ENCODE results near the gene CSNK1D. TPM values are rescaled to one million over a fixed set of nuclear protein-coding genes. Genes with fewer than 3 reads are reported as not detected.
A peak's percentile ranks its signal among the peaks of the same experiment; 100 is the strongest.

The CSNK1D gene
- total and polyA plus RNA-seq, 8 donors, result 55.9 to 180 (median 89.1) TPM

DNA sequence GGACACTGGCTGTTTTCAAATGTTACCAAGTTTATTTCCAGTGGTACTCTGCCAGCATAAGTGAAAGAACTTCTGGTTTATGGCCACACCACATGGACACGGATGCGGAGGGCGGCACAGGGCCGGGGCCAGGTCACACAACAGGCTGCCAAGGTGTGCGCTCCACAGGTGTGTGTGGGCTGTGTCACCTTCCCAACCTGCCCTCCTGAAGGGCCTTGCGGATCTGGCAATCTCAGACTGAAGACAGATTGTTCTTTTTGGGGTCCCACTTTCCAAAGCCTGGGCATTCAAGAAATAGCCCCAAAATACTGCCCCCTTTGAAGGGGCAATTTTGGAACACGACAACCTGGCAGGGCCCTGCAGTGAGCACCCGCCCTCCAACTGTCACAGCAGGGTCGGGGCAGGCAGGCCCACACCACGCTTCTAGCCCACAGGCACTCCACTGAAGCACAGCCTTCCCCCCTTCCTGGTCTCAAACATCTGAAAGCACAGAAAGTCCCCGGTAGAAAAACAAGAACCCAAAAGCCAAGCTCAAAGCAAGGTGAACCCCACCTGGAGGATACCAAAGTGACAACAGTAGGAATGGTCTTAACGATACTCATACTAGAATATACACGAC lies 3.5 kb downstream of the CSNK1D start:
- 23 to 62% (median 40%) methylated on average over 7 to 13 of the region's 13 CpGs for WGBS, 5 donors
- intact Hi-C loops (cut with DNase I; ENCODE audit: low total_unique reads), result no loop called here
- Histone ChIP-seq H3K4me1 (peaks cover 79 to 90% (median 85%) of the 10 kb centered on the region in 4 donors), H3K27ac (peak overlapping the region; percentile 49 to 100 (median 98)), H3K4me3 (peak overlapping the region in 2 of 4 donors; percentile 11 to 75), H3K36me3 (peaks cover 21 to 47% (median 37%) of the 10 kb centered on the region in 4 donors), H3K9me3 (no peaks in the 10 kb centered on the region), H3K27me3 (no peaks in the 10 kb centered on the region)
- TF ChIP-seq POLR2A (IDR thresholded peaks at IDR 0.05) (no peak), EP300 (IDR thresholded peaks at IDR 0.05) (no peak), CTCF (IDR thresholded peaks at IDR 0.05) (no peak), POLR2AphosphoS5 (IDR thresholded peaks at IDR 0.05) (peak in 1 of 3 donors; percentile 23)
- peak in 1 of 2 donors; percentile 60 for DNase-seq

DNA sequence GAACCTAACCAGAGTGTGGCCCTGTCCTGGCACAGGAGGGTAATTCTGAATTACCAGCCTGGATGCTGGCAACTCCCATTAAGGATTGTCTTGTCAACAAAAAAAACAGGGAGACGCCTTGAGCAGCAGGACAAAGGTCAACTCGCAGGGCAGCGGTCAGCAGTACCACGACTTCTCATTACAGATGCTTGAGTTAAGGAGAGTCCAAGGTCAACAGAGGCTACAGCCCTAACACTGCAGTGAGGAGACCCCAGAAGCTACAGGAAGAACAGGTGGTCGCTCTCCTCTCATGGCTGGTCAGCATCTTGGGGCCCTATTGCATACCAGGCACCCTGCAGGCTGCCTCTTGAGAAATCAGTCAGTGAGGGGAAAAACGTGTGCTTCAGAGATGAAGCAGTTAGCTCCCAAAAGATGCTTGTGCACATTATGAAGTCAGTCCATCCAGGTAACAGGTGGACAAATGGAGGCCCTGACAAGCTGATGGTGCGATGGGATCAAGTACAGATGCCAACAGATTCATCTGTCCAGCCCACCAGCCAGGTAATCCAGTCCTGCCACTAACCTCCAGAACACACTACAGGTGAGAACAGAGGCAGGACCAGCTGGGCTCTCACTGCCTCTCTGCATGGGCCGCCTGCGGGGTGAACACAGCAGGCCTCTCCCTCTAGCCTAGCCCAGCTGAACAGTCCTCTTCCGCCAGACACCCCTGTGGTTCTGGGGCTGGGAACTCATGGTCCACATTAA lies 4.2 kb downstream of the CSNK1D start:
- 43 to 64% (median 55%) methylated on average over 9 to 10 of the region's 10 CpGs for WGBS, 5 donors
- Histone ChIP-seq H3K27ac (peak overlapping the region; percentile 57 to 100 (median 98)), H3K4me1 (peaks cover 74 to 88% (median 83%) of the 10 kb centered on the region in 4 donors), H3K36me3 (peaks cover 28 to 54% (median 44%) of the 10 kb centered on the region in 4 donors), H3K9me3 (no peaks in the 10 kb centered on the region), H3K4me3 (peak overlapping the region in 2 of 4 donors; percentile 11 to 75), H3K27me3 (no peaks in the 10 kb centered on the region)
- DNase-seq, result no peak
- intact Hi-C loops (cut with DNase I; ENCODE audit: low total_unique reads), result no loop called here
- TF ChIP-seq EP300 (IDR thresholded peaks at IDR 0.05) (no peak), POLR2A (IDR thresholded peaks at IDR 0.05) (no peak), CTCF (IDR thresholded peaks at IDR 0.05) (no peak), POLR2AphosphoS5 (IDR thresholded peaks at IDR 0.05) (no peak)

DNA sequence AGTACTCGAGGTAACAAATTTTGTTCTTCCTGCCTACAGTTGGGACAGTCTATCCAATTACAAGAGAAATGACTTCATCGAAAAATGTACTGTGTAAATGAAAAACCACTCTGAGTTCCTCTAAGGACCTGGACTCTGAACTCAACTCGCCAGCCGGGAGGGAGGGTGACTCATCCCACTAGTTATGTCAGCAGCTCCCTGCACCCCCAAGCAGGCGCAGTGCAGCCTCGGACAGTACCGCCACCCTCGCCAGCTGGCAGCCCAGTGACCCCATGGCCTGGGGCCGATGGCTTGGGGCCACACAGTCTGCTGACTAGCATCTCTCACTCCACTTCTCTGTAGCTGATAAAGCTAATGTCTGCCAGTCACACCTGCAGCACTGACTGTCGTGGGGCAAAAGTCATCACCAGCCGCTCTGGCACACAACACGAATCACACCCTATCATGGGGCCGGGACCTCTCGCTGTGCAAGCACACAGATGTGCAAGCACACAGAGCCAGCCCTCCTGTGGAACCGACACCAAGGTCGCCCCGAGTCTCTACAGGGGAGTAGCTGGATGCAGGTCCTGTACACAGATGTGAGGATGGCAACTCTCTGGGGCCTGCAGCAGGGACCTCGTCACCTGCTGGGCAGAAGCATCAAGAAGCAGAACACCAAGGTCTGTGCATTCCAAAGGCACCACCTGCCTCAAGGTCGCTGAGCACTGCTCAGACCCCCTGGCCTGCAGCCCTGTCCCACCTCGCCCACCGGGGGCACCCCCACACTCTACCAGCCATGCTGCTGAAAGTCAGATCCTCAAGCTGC lies 5.7 kb downstream of the CSNK1D start:
- peak overlapping the region; percentile 96 to 100 (median 98) for H3K27ac ChIP-seq
- H3K9me3 ChIP-seq, result no peaks in the 10 kb centered on the region
- peak; percentile 3 for TF ChIP-seq EP300 (IDR thresholded peaks at IDR 0.05)
- no peak for TF ChIP-seq POLR2A (IDR thresholded peaks at IDR 0.05)
- peak in 2 of 3 donors; percentile 52 to 85 for TF ChIP-seq POLR2AphosphoS5 (IDR thresholded peaks at IDR 0.05)
- WGBS, 5 donors, result 12 to 21% (median 18%) methylated on average over 16 to 21 of the region's 21 CpGs
- H3K4me3 ChIP-seq, result peak overlapping the region; percentile 11 to 30 (median 18)
- H3K36me3 ChIP-seq, result peaks cover 43 to 69% (median 59%) of the 10 kb centered on the region in 4 donors
- H3K4me1 ChIP-seq, result peaks cover 71 to 96% (median 86%) of the 10 kb centered on the region in 4 donors
- intact Hi-C loops (cut with DNase I; ENCODE audit: low total_unique reads), result no loop called here
- peak; percentile 90 to 93 for DNase-seq
- no peaks in the 10 kb centered on the region for H3K27me3 ChIP-seq

DNA sequence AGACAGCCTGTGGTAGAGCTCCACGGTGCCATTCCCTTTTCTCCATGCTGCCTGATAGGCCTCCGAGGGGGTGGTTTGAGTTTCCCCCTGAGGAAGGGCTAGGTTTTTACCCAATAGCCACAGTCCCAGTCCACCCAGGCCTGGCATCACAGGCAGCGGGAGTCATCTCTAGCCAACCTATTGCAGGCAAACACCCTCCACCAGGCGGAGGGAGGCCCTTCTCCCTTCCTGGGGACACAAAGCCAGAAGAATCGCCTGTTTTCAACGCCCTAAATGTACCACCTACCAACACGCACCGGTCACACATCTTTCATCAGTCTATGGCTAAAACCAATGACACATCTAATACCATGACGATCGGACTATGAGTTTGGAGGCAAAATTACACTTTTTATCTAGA lies 7.4 kb downstream of the CSNK1D start:
- 83 to 90% (median 88%) methylated on average over 10 of the region's 10 CpGs for WGBS, 5 donors
- peaks cover 60 to 91% (median 77%) of the 10 kb centered on the region in 4 donors for H3K4me1 ChIP-seq
- H3K27me3 ChIP-seq, result no peaks in the 10 kb centered on the region
- intact Hi-C loops (cut with DNase I; ENCODE audit: low total_unique reads), result no loop called here
- peaks cover 49 to 76% (median 67%) of the 10 kb centered on the region in 4 donors for H3K36me3 ChIP-seq
- peak overlapping the region; percentile 28 to 100 (median 98) for H3K27ac ChIP-seq
- no peaks in the 10 kb centered on the region for H3K9me3 ChIP-seq
- no peak for DNase-seq
- TF ChIP-seq EP300 (IDR thresholded peaks at IDR 0.05) (no peak), POLR2A (IDR thresholded peaks at IDR 0.05) (no peak), CTCF (IDR thresholded peaks at IDR 0.05) (no peak), POLR2AphosphoS5 (IDR thresholded peaks at IDR 0.05) (no peak)
- H3K4me3 ChIP-seq, result no peak overlapping the region

Measured in stomach (tissue), 9 donors.